H9 (cell line): ENCODE data around the gene GALNT17. TPM values are rescaled to one million over a fixed set of nuclear protein-coding genes. Genes with fewer than 3 reads are reported as not detected.

Experiments
- DNase-seq: peaks from one replicate; pipeline ENCODE4 v3.0.0-alpha.2; 2017
- H2AFZ ChIP-seq: one replicate; pipeline ENCODE4 v1.6.1; 2013; ENCODE audit warnings: mild to moderate bottlenecking, low read length, control low read depth, moderate library complexity
- H2AK5ac ChIP-seq: 2 replicates; pipeline ENCODE4 v1.6.1; 2013; ENCODE audit warnings: low read length, control low read depth, mixed read lengths; ENCODE audit not compliant: insufficient read length
- H2BK120ac ChIP-seq: one replicate; pipeline ENCODE4 v1.6.1; 2013; ENCODE audit warnings: low read depth, mild to moderate bottlenecking, low read length, control low read depth, inconsistent platforms; ENCODE audit not compliant: poor library complexity, severe bottlenecking
- H2BK12ac ChIP-seq: 2 replicates; pipeline ENCODE4 v1.6.1; 2013; ENCODE audit warnings: low read length, control low read depth, mixed read lengths, low read depth; ENCODE audit not compliant: insufficient read length
- H2BK15ac ChIP-seq: 2 replicates; pipeline ENCODE4 v1.6.1; 2013; ENCODE audit warnings: low read depth, low read length, control low read depth
- H2BK20ac ChIP-seq: one replicate; pipeline ENCODE4 v1.6.1; 2013; ENCODE audit warnings: low read depth, mild to moderate bottlenecking, low read length, control low read depth, inconsistent platforms; ENCODE audit not compliant: poor library complexity, severe bottlenecking
- H2BK5ac ChIP-seq: 2 replicates; pipeline ENCODE4 v1.6.1; 2013; ENCODE audit warnings: low read length, control low read depth, mixed read lengths; ENCODE audit not compliant: insufficient read length
- H3K14ac ChIP-seq: 2 replicates; pipeline ENCODE4 v1.6.1; 2013; ENCODE audit warnings: low read length, control low read depth; ENCODE audit not compliant: insufficient read depth
- H3K18ac ChIP-seq: 2 replicates; pipeline ENCODE4 v1.6.1; 2013; ENCODE audit warnings: low read depth, mild to moderate bottlenecking, mixed read lengths, low read length, control low read depth; ENCODE audit not compliant: insufficient read length
- H3K23ac ChIP-seq: 2 replicates; pipeline ENCODE4 v1.6.1; 2013; ENCODE audit warnings: low read length, control low read depth, mixed read lengths, low read depth; ENCODE audit not compliant: insufficient read length
- H3K23me2 ChIP-seq: 2 replicates; pipeline ENCODE4 v1.6.1; 2013; ENCODE audit warnings: low read depth, mild to moderate bottlenecking, mixed read lengths, low read length, control low read depth; ENCODE audit not compliant: insufficient read length, poor library complexity, severe bottlenecking
- H3K27ac ChIP-seq: 2 replicates; pipeline ENCODE4 v1.5.1; 2013; ENCODE audit warnings: low read length, control low read depth, mixed read lengths, low read depth; ENCODE audit not compliant: insufficient read length
- H3K27me3 ChIP-seq: 2 replicates; pipeline ENCODE4 v1.6.1; 2013; ENCODE audit warnings: low read length, control low read depth, inconsistent platforms; ENCODE audit not compliant: insufficient read depth
- H3K4ac ChIP-seq: 2 replicates; pipeline ENCODE4 v1.6.1; 2013; ENCODE audit warnings: low read depth, mild to moderate bottlenecking, control low read depth, inconsistent platforms, low read length, moderate library complexity
- H3K4me1 ChIP-seq: 2 replicates; pipeline ENCODE4 v1.6.1; 2013; ENCODE audit warnings: low read length, control low read depth, inconsistent platforms; ENCODE audit not compliant: insufficient read depth
- H3K4me2 ChIP-seq: 2 replicates; pipeline ENCODE4 v1.6.1; 2013; ENCODE audit warnings: low read length, control low read depth, mixed read lengths; ENCODE audit not compliant: insufficient read length, insufficient read depth
- H3K56ac ChIP-seq: 2 replicates; pipeline ENCODE4 v1.6.1; 2013; ENCODE audit warnings: low read depth, mild to moderate bottlenecking, mixed read lengths, low read length, control low read depth; ENCODE audit not compliant: insufficient read length
- H3K79me1 ChIP-seq: 2 replicates; pipeline ENCODE4 v1.6.1; 2013; ENCODE audit warnings: low read depth, mild to moderate bottlenecking, moderate library complexity, low read length, control low read depth, inconsistent platforms; ENCODE audit not compliant: insufficient read depth, poor library complexity, severe bottlenecking
- H3K79me2 ChIP-seq: 2 replicates; pipeline ENCODE4 v1.6.1; 2013; ENCODE audit warnings: low read length, control low read depth, inconsistent platforms; ENCODE audit not compliant: insufficient read depth
- H3K9ac ChIP-seq: 2 replicates; pipeline ENCODE4 v1.6.1; 2013; ENCODE audit warnings: low read length, control low read depth, mixed read lengths; ENCODE audit not compliant: insufficient read length; ENCODE audit errors: extremely low read depth
- H3K9me3 ChIP-seq: one replicate; pipeline ENCODE4 v1.6.1; 2013; ENCODE audit warnings: low read depth, low read length, inconsistent platforms; ENCODE audit not compliant: control insufficient read depth
- H3T11ph ChIP-seq: one replicate; pipeline ENCODE4 v1.6.1; 2013; ENCODE audit warnings: mild to moderate bottlenecking, low read length, control low read depth, inconsistent platforms
- H4K20me1 ChIP-seq: one replicate; pipeline ENCODE4 v1.6.1; 2013; ENCODE audit not compliant: control insufficient read depth, insufficient read length, insufficient read depth
- H4K5ac ChIP-seq: 2 replicates; pipeline ENCODE4 v1.6.1; 2013; ENCODE audit warnings: low read depth, mild to moderate bottlenecking, mixed read lengths, low read length, control low read depth; ENCODE audit not compliant: insufficient read length
- H4K8ac ChIP-seq: replicated peaks from 2 replicates; pipeline ENCODE4 v1.6.1; 2013; ENCODE audit warnings: low read length, control low read depth, mixed read lengths, low read depth; ENCODE audit not compliant: insufficient read length
- H4K91ac ChIP-seq: 2 replicates; pipeline ENCODE4 v1.6.1; 2013; ENCODE audit warnings: low read depth, mild to moderate bottlenecking, moderate library complexity, mixed read lengths, low read length, control low read depth; ENCODE audit not compliant: insufficient read length
- H3K27ac Mint-ChIP-seq, 3 experiments: 2 replicates in 2 of 3; 3 replicates in 1 of 3; pipeline ENCODE4 v1.8.0; 2020 to 2021; ENCODE audit warnings: mixed read lengths in 3 of 3, mild to moderate bottlenecking in 1 of 3, moderate library complexity in 1 of 3
- H3K27me3 Mint-ChIP-seq: 2 replicates; pipeline ENCODE4 v1.8.0; 2021; ENCODE audit warnings: low read depth, mild to moderate bottlenecking, moderate library complexity, mixed read lengths
- H3K36me3 Mint-ChIP-seq, 3 experiments: 2 replicates in 2 of 3; 3 replicates in 1 of 3; pipeline ENCODE4 v1.8.0; 2020 to 2021; ENCODE audit warnings: low read depth in 3 of 3, mixed read lengths in 3 of 3; ENCODE audit not compliant: insufficient read depth in 1 of 3
- H3K4me1 Mint-ChIP-seq, 2 experiments: 2 replicates each; pipeline ENCODE4 v1.8.0; 2020; ENCODE audit warnings: mixed read lengths in 2 of 2
- H3K4me3 Mint-ChIP-seq, 2 experiments: 2 replicates in 1 of 2; 3 replicates in 1 of 2; pipeline ENCODE4 v1.8.0; 2020 to 2021; ENCODE audit warnings: mild to moderate bottlenecking in 2 of 2, mixed read lengths in 2 of 2, moderate library complexity in 1 of 2
- H3K9me3 Mint-ChIP-seq, 2 experiments: 2 replicates in 1 of 2; 3 replicates in 1 of 2; pipeline ENCODE4 v1.8.0; 2020; ENCODE audit warnings: mild to moderate bottlenecking in 2 of 2, mixed read lengths in 2 of 2, moderate library complexity in 1 of 2
- CTCF ChIP-seq: fragments of 200-600 bp; sonication (generic); conservative IDR thresholded peaks from 3 replicates; pipeline ENCODE4 v1.8.0; 2021; ENCODE audit warnings: antibody characterized with exemption, mild to moderate bottlenecking
- WGBS: extraction: QIAGEN DNeasy Blood & Tissue Kit; methylation state at CpG from one replicate; pipeline ENCODE4 v1.1.7; 2013; ENCODE audit warnings: missing lambda C conversion rate, low lambda C conversion rate, mixed read lengths; ENCODE audit not compliant: insufficient read length; ENCODE audit errors: extremely low coverage; 5-methylcytosine and 5-hydroxymethylcytosine counted together
- total RNA-seq: library from RNA; stranded (reverse); gene quantifications from 2 replicates; pipeline ENCODE4 v1.2.1, GENCODE V29; 2021

Gene GALNT17
- total RNA-seq, 1 experiment from 2014 or later, result 43.2 TPM

- no peak overlapping the region for H2BK12ac ChIP-seq
- H4K8ac ChIP-seq, result no peak overlapping the region
- H3K4ac ChIP-seq, result no peak overlapping the region
- no peak overlapping the region for H3K18ac ChIP-seq
- no peaks in the 10 kb centered on the region for H3K9me3 ChIP-seq
- H3K9me3 Mint-ChIP-seq, result peaks cover 17% of the 10 kb centered on the region in 2 experiments
- H3K4me3 Mint-ChIP-seq, result no peak overlapping the region
- H2AFZ ChIP-seq, result no peak overlapping the region
- H3T11ph ChIP-seq, result no peak overlapping the region
- H3K14ac ChIP-seq, result no peak overlapping the region
- no peak overlapping the region for H2BK120ac ChIP-seq
- peaks cover 30 to 43% (median 31%) of the 10 kb centered on the region in 3 experiments for H3K36me3 Mint-ChIP-seq
- WGBS, result no CpG with 5 or more reads among the region's 1 CpG
- no peak overlapping the region for H3K4me2 ChIP-seq
- peaks cover 46 to 52% of the 10 kb centered on the region in 2 experiments for H3K4me1 Mint-ChIP-seq
- peaks cover 14% of the 10 kb centered on the region for H3K79me2 ChIP-seq
- H3K23ac ChIP-seq, result no peak overlapping the region
- DNase-seq, result no peak
- H3K27ac Mint-ChIP-seq, result peak overlapping the region in 2 of 3 experiments; percentile 24 to 53; a peak in 2 of 7 replicates
- no peak overlapping the region for H2BK15ac ChIP-seq
- no peak overlapping the region for H3K27ac ChIP-seq
- H3K27me3 ChIP-seq, result no peaks in the 10 kb centered on the region
- H3K23me2 ChIP-seq, result no peaks in the 10 kb centered on the region
- no peak overlapping the region for H3K56ac ChIP-seq
- no peak overlapping the region for H4K91ac ChIP-seq
- H3K79me1 ChIP-seq, result peaks cover 10% of the 10 kb centered on the region
- no peak overlapping the region for H2BK20ac ChIP-seq
- no peak overlapping the region for H3K9ac ChIP-seq
- no peak for TF ChIP-seq CTCF
- H2AK5ac ChIP-seq, result no peak overlapping the region
- H4K5ac ChIP-seq, result no peak overlapping the region
- no peaks in the 10 kb centered on the region for H4K20me1 ChIP-seq
- H3K4me1 ChIP-seq, result no peaks in the 10 kb centered on the region; the same call in 1 of the 2 replicates
- no peak overlapping the region for H2BK5ac ChIP-seq
- H3K27me3 Mint-ChIP-seq, result no peaks in the 10 kb centered on the region
Observed at GRCh38 chr7:71343892-71344291, 211.9 kb downstream of the GALNT17 start.
